NB4 (cell line): ENCODE measurements around the gene MT1H.

ENCODE experiments used
- DNase-seq: peaks from one replicate; pipeline ENCODE4 v3.0.0; 2010; ENCODE audit warnings: low read depth
- H3K4me3 ChIP-seq: one replicate; pipeline ENCODE4 v1.5.1; 2011; ENCODE audit warnings: mild to moderate bottlenecking, low read depth, low read length, moderate library complexity
- CTCF ChIP-seq: IDR thresholded peaks from one replicate; pipeline ENCODE4 v1.5.1; 2012; ENCODE audit warnings: low read depth, low read length
- MAX ChIP-seq: IDR thresholded peaks from 2 replicates; pipeline ENCODE4 v1.6.1; 2011; ENCODE audit warnings: low read depth, low read length
- MYC ChIP-seq: IDR thresholded peaks from 2 replicates; pipeline ENCODE4 v1.6.1; 2011; ENCODE audit warnings: low read depth, low read length
- POLR2A ChIP-seq: IDR thresholded peaks from 2 replicates; pipeline ENCODE4 v1.6.1; 2011; ENCODE audit warnings: mild to moderate bottlenecking; ENCODE audit not compliant: insufficient read length; ENCODE audit errors: extremely low read depth

Gene MT1H

GRCh38 chr16:56651586-56651985, 18.0 kb upstream of the MT1H start, which contains the start of gene MT1B:
Gene MT1B, plus strand, starts transcription at chr16:56651886. Its CDS starts 68 bp downstream, at chr16:56651954.
- no peak for TF ChIP-seq POLR2A
- no peak for TF ChIP-seq MAX
- TF ChIP-seq MYC = no peak
- TF ChIP-seq CTCF = no peak
- no peak for DNase-seq
- H3K4me3 ChIP-seq = no peak within 1 kb of the TSS

GRCh38 chr16:56652600-56652999, 17.0 kb upstream of the MT1H start:
- DNase-seq = no peak
- TF ChIP-seq MAX = no peak
- no peak for TF ChIP-seq CTCF
- TF ChIP-seq POLR2A = no peak
- no peak for TF ChIP-seq MYC

GRCh38 chr16:56653218-56653617, 16.4 kb upstream of the MT1H start:
- TF ChIP-seq CTCF (no peak), MYC (no peak), POLR2A (no peak), MAX (no peak)
- no peak for DNase-seq
- H3K4me3 ChIP-seq = no peak overlapping the region

More at GRCh38 chr16:56652600-56652999, 17.0 kb upstream of the MT1H start:
- no peak overlapping the region for H3K4me3 ChIP-seq

- TF ChIP-seq CTCF (no peak), MAX (no peak), POLR2A (peak; percentile 24)
- peak; percentile 90 for DNase-seq
- H3K4me3 ChIP-seq = peak within 1 kb of the TSS; percentile 86
These were observed 11.9 kb upstream of the MT1H start, which contains the start of gene MT1F for GRCh38 chr16:56657555-56658326. Gene MT1F, plus strand, starts transcription at chr16:56657959. Its CDS starts 100 bp downstream, at chr16:56658059.

- no peak for TF ChIP-seq MAX
- no peak for TF ChIP-seq POLR2A
- TF ChIP-seq CTCF = no peak
- no peak for TF ChIP-seq MYC
- H3K4me3 ChIP-seq = peak overlapping the region; percentile 86
- no peak for DNase-seq
These were observed 11.2 kb upstream of the MT1H start for GRCh38 chr16:56658327-56658875.
